Loucy (cell line): ENCODE data around the gene AGAP1.

Source experiments
- H2AFZ ChIP-seq: fragments of 200-600 bp; sonication (generic); 2 replicates; pipeline ENCODE4 v1.6.0; 2016; ENCODE audit warnings: antibody characterized with exemption, mild to moderate bottlenecking, low read length, moderate library complexity
- H3F3A ChIP-seq: fragments of 200-600 bp; 2 replicates; pipeline ENCODE4 v1.6.0; 2016; ENCODE audit warnings: antibody characterized with exemption, low read depth, mild to moderate bottlenecking
- H3K27me3 ChIP-seq: fragments of 200-600 bp; sonication (generic); 2 replicates; pipeline ENCODE4 v1.6.1; 2014; ENCODE audit warnings: low read length, mild to moderate bottlenecking; ENCODE audit not compliant: insufficient read depth, poor library complexity, severe bottlenecking
- H3K36me3 ChIP-seq: fragments of 200-600 bp; sonication (generic); 2 replicates; pipeline ENCODE4 v1.6.1; 2016; ENCODE audit warnings: low read length; ENCODE audit not compliant: insufficient read depth
- H3K4me1 ChIP-seq: fragments of 200-600 bp; sonication (generic); 2 replicates; pipeline ENCODE4 v1.5.1; 2014; ENCODE audit warnings: low read length, mild to moderate bottlenecking; ENCODE audit not compliant: insufficient read depth, poor library complexity, severe bottlenecking
- H3K4me2 ChIP-seq: fragments of 200-600 bp; sonication (generic); 2 replicates; pipeline ENCODE4 v1.6.0; 2014; ENCODE audit warnings: antibody characterized with exemption, low read length, low read depth, mild to moderate bottlenecking; ENCODE audit not compliant: poor library complexity, severe bottlenecking
- H3K4me3 ChIP-seq: fragments of 200-600 bp; sonication (generic); 2 replicates; pipeline ENCODE4 v1.5.1; 2014; ENCODE audit warnings: low read length, mild to moderate bottlenecking, mixed read lengths; ENCODE audit not compliant: poor library complexity, severe bottlenecking
- H3K79me2 ChIP-seq: fragments of 200-600 bp; sonication (generic); 2 replicates; pipeline ENCODE4 v1.6.1; 2014; ENCODE audit warnings: low read length; ENCODE audit not compliant: insufficient read depth
- H3K9ac ChIP-seq: fragments of 200-600 bp; sonication (generic); 2 replicates; pipeline ENCODE4 v1.6.0; 2014; ENCODE audit warnings: mild to moderate bottlenecking, low read depth, low read length, moderate library complexity; ENCODE audit not compliant: poor library complexity, severe bottlenecking
- H3K9me2 ChIP-seq: fragments of 200-600 bp; sonication (generic); replicated peaks from 2 replicates; pipeline ENCODE4 v1.6.1; 2016; ENCODE audit warnings: low read depth, low read length, mixed read lengths
- H3K9me3 ChIP-seq: fragments of 200-600 bp; sonication (generic); 2 replicates; pipeline ENCODE4 v1.6.1; 2014; ENCODE audit warnings: mild to moderate bottlenecking, antibody characterized with exemption, low read length, low read depth; ENCODE audit not compliant: insufficient read depth
- H4K20me1 ChIP-seq: fragments of 200-600 bp; sonication (generic); 2 replicates; pipeline ENCODE4 v1.6.0; 2014; ENCODE audit warnings: antibody characterized with exemption, low read length, mild to moderate bottlenecking; ENCODE audit not compliant: insufficient read depth, poor library complexity, severe bottlenecking
- EZH2phosphoT487 ChIP-seq: fragments of 200-600 bp; IDR thresholded peaks from 2 replicates; pipeline ENCODE4 v1.6.1; 2018; ENCODE audit warnings: antibody characterized with exemption, mild to moderate bottlenecking, moderate library complexity, borderline replicate concordance
- TF ChIP-seq, protein P1 (sequence below): fragments of 200-600 bp; sonication (generic); conservative IDR thresholded peaks from 2 replicates; pipeline ENCODE4 v1.5.1; 2014; ENCODE audit warnings: mild to moderate bottlenecking, antibody characterized with exemption, low read length

AGAP1 gene

DNA sequence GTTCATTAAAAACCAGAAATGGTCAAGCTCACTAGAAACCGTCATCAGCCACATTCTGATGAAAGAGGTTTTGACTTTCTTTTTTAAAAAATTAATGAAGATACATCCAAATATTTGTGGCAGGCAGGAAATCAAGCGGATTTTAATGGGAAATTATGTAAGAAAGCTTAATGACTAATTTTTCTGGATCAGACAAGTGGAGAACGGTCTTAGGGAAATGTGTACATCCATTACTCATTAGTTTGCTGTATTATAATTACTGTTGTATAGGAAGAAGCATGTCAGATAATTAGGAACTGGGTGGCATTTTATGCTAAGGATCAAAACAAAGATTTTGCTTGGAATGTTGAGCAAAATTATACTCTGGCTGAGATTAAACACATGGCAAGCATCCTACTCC is 39.4 kb downstream of the AGAP1 start:
- Histone ChIP-seq H3K36me3 (no peaks in the 10 kb centered on the region), H3K9ac (no peak overlapping the region), H4K20me1 (no peaks in the 10 kb centered on the region), H3K9me2 (no peaks in the 10 kb centered on the region), H3K9me3 (no peaks in the 10 kb centered on the region), H3K4me3 (no peak overlapping the region), H2AFZ (no peak overlapping the region), H3K27me3 (no peaks in the 10 kb centered on the region), H3F3A (no peaks in the 10 kb centered on the region), H3K4me2 (no peak overlapping the region), H3K79me2 (no peaks in the 10 kb centered on the region), H3K4me1 (no peaks in the 10 kb centered on the region)
- TF ChIP-seq EZH2phosphoT487, result no peak
- TF ChIP-seq, protein P1, sequence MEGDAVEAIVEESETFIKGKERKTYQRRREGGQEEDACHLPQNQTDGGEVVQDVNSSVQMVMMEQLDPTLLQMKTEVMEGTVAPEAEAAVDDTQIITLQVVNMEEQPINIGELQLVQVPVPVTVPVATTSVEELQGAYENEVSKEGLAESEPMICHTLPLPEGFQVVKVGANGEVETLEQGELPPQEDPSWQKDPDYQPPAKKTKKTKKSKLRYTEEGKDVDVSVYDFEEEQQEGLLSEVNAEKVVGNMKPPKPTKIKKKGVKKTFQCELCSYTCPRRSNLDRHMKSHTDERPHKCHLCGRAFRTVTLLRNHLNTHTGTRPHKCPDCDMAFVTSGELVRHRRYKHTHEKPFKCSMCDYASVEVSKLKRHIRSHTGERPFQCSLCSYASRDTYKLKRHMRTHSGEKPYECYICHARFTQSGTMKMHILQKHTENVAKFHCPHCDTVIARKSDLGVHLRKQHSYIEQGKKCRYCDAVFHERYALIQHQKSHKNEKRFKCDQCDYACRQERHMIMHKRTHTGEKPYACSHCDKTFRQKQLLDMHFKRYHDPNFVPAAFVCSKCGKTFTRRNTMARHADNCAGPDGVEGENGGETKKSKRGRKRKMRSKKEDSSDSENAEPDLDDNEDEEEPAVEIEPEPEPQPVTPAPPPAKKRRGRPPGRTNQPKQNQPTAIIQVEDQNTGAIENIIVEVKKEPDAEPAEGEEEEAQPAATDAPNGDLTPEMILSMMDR, result no peak

DNA sequence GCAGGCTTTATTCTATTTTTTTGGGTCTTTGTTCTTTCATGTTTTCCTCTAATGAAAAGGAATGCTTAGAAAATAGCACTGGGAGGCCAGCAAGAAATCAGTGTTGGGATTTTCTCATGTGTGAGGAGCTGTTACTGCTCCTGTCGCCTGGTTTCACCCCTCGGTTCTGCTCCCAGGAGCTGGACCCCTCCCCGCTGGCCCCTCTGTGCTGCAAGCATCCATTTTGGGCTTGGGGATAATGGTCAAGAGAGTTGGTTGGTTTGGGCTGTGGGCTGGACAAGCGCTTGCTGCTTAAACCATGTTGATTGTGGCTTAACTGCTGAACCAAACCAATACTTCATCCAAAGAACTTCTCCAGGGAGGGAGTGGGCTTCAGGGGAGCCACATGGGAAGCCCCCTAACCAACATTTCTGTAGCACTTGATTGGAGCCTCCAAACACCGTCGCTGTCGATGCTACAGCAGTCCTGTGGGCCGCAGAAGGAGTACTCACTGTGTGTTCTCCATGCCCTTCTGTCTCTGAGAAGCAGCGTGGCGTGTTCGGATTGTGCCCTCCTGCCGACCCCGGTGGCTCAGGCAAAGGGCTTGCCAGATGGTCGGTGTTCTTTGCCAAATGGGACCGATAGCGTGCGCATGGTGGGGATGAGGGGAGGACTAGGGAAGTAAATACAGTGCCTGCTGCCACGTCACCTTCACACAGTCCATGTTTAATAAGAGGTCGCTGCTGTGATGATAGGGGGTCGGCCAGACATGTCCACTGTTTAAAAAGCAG is 40.0 kb downstream of the AGAP1 start:
- H4K20me1 ChIP-seq, result no peaks in the 10 kb centered on the region
- H3K9me2 ChIP-seq, result no peaks in the 10 kb centered on the region
- no peaks in the 10 kb centered on the region for H3K36me3 ChIP-seq
- no peak overlapping the region for H3K4me3 ChIP-seq
- no peak for TF ChIP-seq EZH2phosphoT487
- TF ChIP-seq, protein P1, result no peak
- H3K9ac ChIP-seq, result no peak overlapping the region
- H2AFZ ChIP-seq, result no peak overlapping the region
- no peaks in the 10 kb centered on the region for H3K27me3 ChIP-seq
- no peak overlapping the region for H3K4me2 ChIP-seq
- no peaks in the 10 kb centered on the region for H3K9me3 ChIP-seq
- no peaks in the 10 kb centered on the region for H3K79me2 ChIP-seq
- no peaks in the 10 kb centered on the region for H3K4me1 ChIP-seq
- no peaks in the 10 kb centered on the region for H3F3A ChIP-seq

DNA sequence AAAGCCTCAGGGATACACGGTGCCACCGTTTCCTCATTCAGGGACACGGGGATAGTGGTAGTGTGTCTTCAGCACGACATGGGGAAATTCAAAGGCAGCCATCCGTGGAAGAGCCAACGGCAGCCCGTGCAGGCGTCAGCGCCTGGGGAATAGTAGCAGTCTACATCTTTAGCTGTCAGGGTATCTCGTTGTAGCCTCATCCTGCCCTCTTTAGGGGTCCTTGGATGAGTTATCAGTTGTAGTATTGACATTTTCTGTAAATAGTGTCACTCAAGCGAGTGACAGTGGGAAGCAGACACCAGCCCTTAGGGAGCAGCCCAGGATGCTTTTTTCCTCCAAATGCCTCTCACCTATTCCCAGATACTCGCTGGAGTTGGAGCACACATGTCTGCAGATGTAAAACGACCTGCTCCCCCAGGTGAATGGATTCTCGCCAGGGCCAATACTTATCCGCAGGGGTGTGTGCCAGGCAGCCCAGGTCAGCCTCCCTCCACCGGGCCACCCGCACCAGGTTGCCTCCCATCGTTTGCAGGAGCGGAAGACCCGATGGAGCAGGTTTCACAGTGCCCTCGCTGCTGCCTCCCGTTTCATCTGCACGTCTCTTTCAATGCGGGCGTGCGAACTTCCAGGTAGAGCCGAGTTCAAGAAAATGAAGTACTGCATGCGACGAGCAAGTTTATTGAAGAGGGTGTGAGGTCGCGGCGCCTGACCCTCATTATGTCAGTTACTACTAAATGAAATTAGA is 41.0 kb downstream of the AGAP1 start:
- H4K20me1 ChIP-seq, result no peaks in the 10 kb centered on the region
- H3K79me2 ChIP-seq, result no peaks in the 10 kb centered on the region
- H3K9ac ChIP-seq, result no peak overlapping the region

More for the DNA sequence above, 41.0 kb downstream of the AGAP1 start:
- H3K4me3 ChIP-seq, result no peak overlapping the region
- H2AFZ ChIP-seq, result no peak overlapping the region
- no peak overlapping the region for H3K4me2 ChIP-seq
- H3K36me3 ChIP-seq, result no peaks in the 10 kb centered on the region
- TF ChIP-seq, protein P1, result no peak
- no peak for TF ChIP-seq EZH2phosphoT487
- H3K4me1 ChIP-seq, result no peaks in the 10 kb centered on the region
- H3K9me2 ChIP-seq, result no peaks in the 10 kb centered on the region
- H3K9me3 ChIP-seq, result no peaks in the 10 kb centered on the region
- no peaks in the 10 kb centered on the region for H3K27me3 ChIP-seq
- H3F3A ChIP-seq, result no peaks in the 10 kb centered on the region
